Measurements from ENCODE around the gene CCDC7.
"Not testable (repeated sequence)": the region's sequence is repeated elsewhere in the genome, so short reads cannot be mapped to it uniquely, and the experiment has no call there.

CCDC7 gene

DNA sequence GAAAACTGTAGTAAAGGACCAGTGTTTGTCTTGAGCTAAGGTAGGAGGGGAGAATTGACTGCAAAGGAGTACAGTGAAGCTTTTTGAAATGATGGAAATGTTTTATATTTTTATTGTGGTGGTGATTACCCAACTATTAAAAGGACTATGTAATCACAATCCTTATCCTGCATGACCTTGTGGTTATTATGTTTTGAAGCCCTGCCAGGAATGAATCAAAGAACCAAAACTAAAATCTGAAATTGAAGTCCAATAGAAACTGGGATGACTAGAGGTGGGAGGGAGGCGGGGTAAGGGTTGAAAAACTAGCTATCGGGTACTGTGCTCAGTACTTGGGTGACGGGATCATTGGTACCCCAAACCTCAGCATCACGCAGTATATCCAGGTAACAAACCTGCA is 8.2 kb downstream of the CCDC7 start:
- DNase-seq (ENCODE audit: low read depth): no peak

- DNase-seq (ENCODE audit: low read depth): no peak
Measured at GRCh38 chr10:32459051-32459698, 13.2 kb downstream of the CCDC7 start.

- DNase-seq (ENCODE audit: low read depth): no peak
Measured at GRCh38 chr10:32461203-32461602, 15.3 kb downstream of the CCDC7 start.

GRCh38 chr10:32471232-32471631 is 25.3 kb downstream of the CCDC7 start:
- DNase-seq (ENCODE audit: low read depth): no peak

DNA sequence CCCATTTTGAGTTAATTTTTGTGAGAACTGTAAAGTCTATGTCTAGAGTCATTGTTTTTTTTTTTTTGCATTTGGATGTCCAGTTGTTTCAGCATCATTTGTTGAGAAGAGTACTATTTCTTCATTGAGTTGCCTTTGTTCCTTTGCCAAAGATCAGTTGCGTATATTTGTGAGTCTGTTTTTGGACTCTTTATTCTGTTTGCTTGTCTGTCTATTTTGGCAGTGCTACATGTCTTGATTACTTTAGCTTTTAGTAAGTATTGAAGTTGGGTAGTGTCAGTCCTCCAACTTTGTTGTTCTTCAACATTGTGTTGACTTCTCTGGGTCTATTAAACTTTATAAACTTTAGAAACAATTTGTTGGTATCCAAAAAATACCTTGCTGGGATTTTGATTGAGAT is 31.6 kb downstream of the CCDC7 start:
- no peak for DNase-seq (ENCODE audit: low read depth)

DNA sequence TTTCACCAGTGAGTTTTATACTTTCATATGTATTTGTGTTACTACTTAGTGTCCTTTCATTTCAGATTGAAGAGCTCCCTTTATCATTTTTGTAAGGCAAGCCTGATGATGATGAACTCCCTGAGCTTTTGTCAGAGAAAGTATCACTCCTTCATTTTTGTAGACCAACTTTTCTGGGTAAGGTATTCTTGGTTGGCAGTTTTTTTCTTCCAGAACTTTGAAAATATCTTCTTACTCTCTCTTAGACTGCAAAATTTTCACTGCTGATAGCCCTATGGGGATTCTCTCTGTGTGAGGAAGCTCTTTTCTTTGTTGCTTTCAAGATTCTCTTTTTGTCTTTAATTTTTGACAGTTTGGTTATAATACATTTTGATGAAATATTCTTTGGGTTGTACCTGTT is 35.7 kb downstream of the CCDC7 start:
- no peak for DNase-seq (ENCODE audit: low read depth)

DNA sequence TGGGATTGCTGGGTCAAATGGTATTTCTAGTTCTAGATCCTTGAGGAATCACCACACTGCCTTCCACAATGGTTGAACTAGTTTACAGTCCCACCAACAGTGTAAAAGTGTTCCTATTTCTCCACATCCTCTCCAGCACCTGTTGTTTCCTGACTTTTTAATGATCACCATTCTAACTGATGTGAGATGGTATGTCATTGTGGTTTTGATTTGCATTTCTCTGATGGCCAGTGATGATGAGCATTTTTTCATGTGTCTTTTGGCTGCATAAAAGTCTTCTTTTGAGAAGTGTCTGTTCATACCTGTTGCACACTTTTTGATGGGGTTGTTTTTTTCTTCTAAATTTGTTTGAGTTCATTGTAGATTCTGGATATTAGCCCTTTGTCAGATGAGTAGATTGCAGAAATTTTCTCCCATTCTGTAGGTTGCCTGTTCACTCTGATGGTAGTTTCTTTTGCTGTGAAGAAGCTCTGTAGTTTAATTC is 37.1 kb downstream of the CCDC7 start:
- not testable (repeated sequence) for DNase-seq (ENCODE audit: low read depth)

GRCh38 chr10:32488038-32488437 is 42.1 kb downstream of the CCDC7 start:
- DNase-seq (ENCODE audit: low read depth): not testable (repeated sequence)

DNA sequence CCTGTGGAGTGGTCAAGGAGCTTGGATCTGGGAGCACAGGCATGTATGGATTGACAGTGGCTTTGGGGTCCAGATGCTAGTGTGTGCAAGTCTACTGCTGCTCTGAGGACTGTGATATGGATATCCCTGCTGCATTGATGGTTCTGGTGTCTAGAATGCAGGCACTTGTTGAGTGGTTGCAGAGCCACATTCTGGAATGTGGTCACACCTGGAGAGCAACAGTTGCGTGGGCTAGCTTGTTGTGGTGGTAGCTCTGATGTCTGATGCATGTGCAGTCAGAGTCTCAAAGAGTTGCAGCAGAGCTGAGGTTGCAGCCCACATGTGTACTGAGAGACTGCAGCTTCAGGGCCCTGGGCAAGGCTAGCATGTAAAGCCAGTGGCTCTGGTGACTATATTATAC is 43.2 kb downstream of the CCDC7 start:
- no peak for DNase-seq (ENCODE audit: low read depth)

DNA sequence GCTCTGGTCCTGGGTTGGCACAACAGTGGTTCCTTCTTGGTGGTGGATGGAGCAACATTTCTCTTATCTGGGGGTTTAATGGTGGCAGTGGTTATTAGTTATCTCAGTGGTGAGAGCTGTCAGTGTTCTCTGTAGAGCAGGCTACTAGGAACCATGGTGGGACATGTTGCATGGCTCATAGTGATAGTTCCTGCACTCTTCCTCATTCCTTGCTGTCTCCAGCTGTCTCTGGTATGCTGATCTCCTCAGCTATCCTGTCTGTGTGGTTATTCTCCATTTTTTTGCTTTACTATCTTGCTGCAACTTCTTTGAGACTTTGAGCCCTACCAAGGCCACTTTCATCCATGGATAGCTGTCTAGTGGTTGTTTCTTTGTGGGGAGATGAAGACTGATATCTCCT is 44.0 kb downstream of the CCDC7 start:
- DNase-seq (ENCODE audit: low read depth): no peak

DNA sequence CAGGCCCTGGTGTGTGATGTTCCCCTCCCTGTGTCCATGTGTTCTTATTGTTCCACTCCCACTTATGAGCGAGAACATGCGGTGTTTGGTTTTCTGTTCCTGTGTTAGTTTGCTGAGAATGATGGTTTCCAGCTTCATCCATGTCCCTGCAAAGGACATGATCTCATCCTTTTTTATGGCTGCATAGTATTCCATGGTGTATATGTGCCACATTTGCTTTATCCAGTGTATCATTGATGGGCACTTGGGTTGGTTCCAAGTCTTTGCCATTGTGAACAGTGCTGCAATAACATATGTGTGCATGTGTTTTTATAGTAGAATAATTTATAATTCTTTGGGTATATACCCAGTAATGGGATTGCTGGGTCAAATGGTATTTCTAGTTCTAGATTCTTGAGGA is 48.6 kb downstream of the CCDC7 start:
- not testable (repeated sequence) for DNase-seq (ENCODE audit: low read depth)

DNA sequence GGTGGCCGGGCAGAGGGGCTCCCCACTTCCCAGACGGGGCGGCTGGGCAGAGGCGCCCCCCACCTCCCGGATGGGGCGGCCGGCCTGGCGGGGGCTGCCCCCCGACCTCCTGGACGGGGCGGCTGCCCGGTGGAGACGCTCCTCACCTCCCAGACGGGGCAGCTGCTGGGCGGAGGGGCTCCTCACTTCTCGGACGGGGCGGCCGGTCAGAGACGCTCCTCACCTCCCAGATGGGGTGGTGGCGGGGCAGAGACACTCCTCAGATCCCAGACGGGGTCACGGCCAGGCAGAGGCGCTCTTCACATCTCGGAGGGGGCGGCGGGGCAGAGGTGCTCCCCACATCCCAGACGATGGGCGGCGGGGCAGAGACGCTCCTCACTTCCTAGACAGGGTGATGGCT is 54.2 kb downstream of the CCDC7 start:
- not testable (repeated sequence) for DNase-seq (ENCODE audit: low read depth)

DNA sequence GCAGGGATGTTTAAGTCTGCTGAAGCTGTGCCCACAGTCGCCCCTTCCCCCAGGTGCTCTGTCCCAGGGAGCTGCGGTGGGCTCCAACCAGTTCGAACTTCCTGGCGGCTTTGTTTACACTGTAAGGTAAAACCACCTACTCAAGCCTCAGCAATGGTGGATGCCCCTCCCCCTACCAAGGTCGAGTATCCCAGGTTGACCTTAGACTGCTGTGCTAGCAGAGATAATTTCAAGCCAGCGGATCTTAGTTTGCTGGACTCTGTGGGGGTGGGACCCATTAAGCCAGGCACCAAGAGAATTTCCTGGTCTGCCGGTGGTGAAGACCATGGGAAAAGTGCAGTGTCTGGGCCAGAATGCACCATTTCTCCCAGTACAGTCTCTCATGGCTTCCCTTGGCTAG is 56.0 kb downstream of the CCDC7 start:
- DNase-seq (ENCODE audit: low read depth): no peak

- not testable (repeated sequence) for DNase-seq (ENCODE audit: low read depth)
Measured at GRCh38 chr10:32505762-32506420, 60.0 kb downstream of the CCDC7 start.

DNA sequence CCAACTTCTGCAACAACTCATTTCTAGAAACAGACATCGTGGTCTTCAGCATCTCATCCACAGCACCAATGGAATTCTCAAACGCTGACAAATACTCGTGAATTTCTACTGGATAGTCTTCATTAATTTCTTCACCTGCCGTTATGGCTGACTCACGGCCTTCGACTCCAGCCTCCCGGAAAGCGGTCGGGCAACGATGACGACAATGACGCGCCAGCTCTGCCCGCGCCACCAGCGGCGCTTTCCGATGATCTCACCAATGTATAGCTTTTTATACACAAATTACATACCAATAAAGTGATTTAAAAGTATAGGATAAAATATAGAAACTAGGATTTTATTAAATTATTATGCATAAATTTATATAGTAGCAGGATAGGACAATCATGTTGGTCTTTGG is 65.7 kb downstream of the CCDC7 start:
- DNase-seq (ENCODE audit: low read depth): no peak

- DNase-seq (ENCODE audit: low read depth): no peak
Measured at GRCh38 chr10:32516567-32517495, 70.9 kb downstream of the CCDC7 start.

DNA sequence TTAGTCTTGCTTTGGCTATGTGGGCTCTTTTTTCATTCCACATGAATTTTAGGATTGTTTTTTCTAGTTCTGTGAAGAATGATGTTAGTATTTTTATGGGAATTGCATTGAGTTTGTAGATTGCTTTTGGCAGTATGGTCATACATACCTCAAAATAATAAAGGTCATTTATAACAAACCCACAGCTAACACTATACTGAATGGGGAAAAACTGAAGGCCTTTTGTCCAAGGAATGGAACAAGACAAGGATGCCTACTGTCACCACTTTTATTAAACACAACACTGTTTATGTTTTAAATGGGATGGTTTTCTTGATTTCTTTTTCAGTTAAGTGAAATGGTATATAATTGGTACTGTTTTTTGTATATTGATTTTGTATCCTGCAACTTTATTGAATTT is 84.3 kb downstream of the CCDC7 start:
- DNase-seq (ENCODE audit: low read depth): no peak

DNA sequence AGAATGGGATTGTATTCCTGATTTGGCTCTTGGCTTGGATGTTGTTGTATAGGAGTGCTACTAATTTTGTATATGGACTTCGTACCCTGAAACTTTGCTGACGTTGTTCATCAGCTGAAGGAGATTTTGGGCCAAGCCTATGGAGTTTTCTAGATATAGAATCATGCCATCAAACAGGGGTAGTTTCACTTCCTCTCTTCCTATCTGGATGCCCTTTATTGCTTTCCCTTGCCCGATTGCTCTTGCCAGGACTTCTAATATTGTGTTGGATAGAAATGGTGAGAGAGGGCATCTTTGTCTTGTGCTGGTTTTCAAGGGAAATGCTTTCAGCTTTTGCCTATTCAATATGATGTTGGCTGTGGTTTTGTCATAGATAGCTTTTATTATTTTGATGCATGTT is 92.3 kb downstream of the CCDC7 start:
- DNase-seq (ENCODE audit: low read depth): no peak

GRCh38 chr10:32540691-32541470 is 94.9 kb downstream of the CCDC7 start:
- DNase-seq (ENCODE audit: low read depth): no peak

GRCh38 chr10:32548208-32548607 is 102.3 kb downstream of the CCDC7 start:
- DNase-seq (ENCODE audit: low read depth): no peak

GRCh38 chr10:32556783-32557395 is 110.9 kb downstream of the CCDC7 start:
- DNase-seq (ENCODE audit: low read depth): no peak

GRCh38 chr10:32562695-32563094 is 116.8 kb downstream of the CCDC7 start:
- not testable (repeated sequence) for DNase-seq (ENCODE audit: low read depth)

All from activated T-cell treated with anti-CD3 and anti-CD28 coated beads for 48 hours (primary cell).